GM18508 (cell line): ENCODE measurements around the gene METTL25.
"Not testable (repeated sequence)": the region's sequence is repeated elsewhere in the genome, so short reads cannot be mapped to it uniquely, and the experiment has no call there.

ENCODE experiments used
- ATAC-seq: cut with Tn5 transposase; IDR thresholded peaks from one replicate; pipeline ENCODE4 v1.9.1; 2021; ENCODE audit warnings: moderate number of reproducible peaks; ENCODE audit not compliant: insufficient read depth, unreplicated experiment

The METTL25 gene

DNA sequence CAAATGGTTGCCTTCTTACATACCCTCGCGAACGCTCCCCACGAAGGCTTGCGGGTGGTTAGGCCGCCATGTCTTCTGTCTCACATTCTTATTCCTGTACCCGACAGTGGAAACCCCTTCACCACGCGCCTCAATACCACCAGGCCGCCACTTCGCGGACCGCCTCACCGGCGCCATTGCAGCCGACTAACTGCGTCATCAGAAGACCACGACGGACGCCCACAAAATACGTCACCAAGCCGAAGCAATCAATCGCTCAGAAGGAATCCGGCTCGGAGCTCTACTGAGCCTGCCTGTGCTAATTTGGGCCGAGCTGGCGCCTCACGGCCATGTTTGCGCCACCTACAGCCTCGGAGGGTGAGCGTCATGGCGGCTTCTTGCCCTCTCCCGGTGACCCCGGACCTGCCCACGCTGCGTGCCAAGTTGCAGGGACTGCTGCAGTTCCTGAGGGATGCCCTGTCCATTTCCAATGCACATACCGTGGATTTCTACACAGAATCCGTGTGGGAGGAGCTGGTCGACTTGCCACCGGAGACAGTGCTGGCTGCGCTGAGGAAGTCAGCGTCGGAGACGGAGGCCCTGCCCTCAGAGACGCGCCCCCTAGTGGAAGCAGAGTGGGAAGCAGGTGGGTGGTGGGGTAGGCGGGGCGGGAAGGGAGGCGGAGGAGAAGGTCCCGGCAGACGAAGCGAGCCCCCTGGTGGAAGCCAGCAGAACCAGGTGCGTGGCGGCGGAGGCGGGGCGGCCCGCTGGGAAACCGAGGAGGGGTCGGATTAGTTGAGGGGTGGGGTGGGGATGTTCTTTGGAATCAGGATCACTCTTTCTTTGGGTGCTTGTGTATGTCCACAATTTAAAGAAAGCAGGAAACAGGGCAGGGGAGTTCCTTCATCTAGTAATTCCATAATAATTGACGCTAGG, at the start of gene METTL25, which contains the start of gene CCDC59:
Gene METTL25 (plus strand): TSS at position 330 of the 915 bp plus-strand sequence. CDS start 37 bp downstream, at position 367.
Gene CCDC59 (minus strand): TSS at position 188 of the 915 bp plus-strand sequence. CDS start 11 bp downstream, at position 177.
- peak; percentile 93 for ATAC-seq

- ATAC-seq: no peak
These were observed 43.9 kb upstream of the METTL25 start for GRCh38 chr12:82314406-82314892.

- no peak for ATAC-seq
These were observed 39.1 kb upstream of the METTL25 start for GRCh38 chr12:82319276-82319675.

DNA sequence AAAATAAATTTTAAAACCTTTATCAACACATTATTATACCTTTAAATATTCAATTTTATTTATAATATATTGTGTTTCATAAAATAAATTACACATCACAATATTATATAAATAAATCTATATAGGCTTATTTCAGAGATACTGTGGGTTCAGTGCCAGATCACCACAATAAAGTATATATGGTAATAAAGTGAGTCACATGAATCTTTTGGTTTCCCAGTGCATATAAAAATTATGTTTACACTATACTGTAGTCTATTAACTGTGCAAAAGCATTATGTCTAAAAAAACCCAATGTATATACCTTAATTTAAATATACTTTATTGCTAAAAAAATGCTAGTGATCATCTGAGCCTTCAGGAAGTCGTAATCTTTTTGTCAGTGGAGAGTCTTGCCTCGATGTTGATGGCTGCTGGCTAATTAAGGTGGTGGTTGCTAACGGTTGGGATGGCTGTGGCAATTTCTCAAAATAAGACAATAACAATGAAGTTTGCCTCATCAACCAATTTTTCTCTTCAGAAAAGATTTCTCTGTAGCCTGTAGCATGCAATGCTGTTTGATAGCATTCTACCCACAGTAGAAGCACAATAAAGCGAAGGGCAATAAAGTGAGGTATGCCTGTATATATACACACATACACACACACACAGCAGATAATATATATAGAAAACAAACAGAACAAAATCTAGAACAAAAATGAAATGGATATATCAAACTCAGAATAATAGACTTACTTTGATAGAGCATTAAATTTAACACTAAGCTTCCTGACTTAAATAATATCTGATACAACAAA, 32.6 kb upstream of the METTL25 start:
- ATAC-seq: no peak

DNA sequence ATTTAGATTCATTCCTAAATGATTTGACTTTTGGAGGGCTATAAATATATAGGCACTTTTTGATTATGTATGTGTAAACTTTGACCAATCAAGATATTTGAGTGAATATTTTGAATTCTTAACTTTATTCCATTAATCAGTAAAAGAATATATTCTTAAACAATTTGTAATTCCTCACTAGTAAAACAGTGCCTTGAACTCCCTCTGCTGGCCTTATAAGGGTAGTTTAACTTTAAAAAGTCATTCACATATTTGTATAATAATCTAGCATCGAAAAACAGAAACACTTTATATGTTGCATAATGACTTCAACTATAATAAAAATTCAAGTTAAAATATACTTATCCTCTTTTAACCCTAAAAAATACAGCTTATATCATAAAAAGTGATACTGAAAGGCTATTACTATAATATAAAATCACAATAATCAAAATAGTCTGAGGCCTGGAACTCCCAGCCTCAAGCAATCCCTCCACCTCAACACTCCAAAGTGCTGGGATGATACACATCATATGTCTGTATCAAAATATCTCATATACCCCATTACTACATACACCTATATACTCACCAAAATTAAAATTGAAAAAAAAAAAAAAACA, 31.3 kb upstream of the METTL25 start:
- no peak for ATAC-seq

DNA sequence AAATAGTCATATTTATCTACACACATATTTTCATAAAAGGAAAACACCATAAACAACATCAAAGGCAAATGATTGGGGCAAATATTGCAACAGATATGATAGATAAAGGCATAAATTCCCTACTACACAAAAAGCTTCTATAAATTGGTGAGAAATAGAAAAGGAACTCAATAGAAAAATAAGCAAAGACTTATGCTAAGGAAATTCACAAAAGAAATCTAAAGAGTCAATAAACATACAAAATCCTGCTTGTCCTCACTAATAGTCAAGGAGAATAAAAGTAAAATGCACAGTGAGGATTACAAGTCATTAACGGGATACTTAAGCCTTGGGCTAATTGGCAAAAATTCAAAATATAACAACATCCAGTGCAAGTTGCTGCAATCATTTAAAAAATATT, 30.5 kb upstream of the METTL25 start:
- ATAC-seq: no peak

DNA sequence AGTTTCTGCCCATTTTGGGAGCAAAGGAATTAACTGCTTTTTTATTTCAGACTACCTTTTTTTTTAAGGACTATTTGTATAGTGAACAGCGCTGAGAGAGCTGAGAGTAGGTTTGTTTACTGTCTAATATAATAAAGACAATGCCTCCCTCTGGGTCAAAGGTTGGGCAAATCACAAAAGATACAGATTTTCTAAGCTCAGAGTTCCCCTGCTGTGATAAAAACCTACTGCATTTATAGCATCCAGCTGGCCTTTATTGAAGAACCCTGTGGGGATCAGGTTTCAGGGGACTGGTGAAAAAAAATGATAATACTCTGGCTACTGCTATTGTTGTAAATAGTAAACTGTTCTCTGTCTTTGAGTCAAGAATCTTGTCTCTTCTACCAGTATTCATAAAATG, 28.8 kb upstream of the METTL25 start:
- no peak for ATAC-seq

GRCh38 chr12:82350161-82350560, 8.2 kb upstream of the METTL25 start:
- no peak for ATAC-seq

GRCh38 chr12:82351390-82351789, 6.9 kb upstream of the METTL25 start:
- no peak for ATAC-seq

DNA sequence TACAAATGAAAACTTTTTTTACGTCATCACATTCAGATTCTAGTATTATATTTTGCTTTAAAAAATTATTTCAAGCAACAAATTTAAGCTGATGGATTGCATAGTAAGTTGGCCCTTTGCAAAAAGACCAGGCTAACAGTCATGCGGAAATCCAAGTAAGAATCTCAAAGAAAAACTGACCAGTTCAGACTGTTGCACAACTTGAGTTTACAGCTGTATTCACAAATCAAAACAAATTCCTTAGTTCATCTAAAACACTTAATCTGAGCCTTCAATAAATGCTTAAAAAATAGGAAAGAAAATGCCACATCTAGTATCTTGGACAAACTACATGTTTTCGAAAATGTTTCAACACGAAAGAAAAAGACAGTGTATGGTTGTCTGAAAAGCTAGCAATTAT, 989 bp upstream of the METTL25 start:
- ATAC-seq: no peak

GRCh38 chr12:82357845-82358199, 507 bp upstream of the METTL25 start:
- no peak for ATAC-seq

DNA sequence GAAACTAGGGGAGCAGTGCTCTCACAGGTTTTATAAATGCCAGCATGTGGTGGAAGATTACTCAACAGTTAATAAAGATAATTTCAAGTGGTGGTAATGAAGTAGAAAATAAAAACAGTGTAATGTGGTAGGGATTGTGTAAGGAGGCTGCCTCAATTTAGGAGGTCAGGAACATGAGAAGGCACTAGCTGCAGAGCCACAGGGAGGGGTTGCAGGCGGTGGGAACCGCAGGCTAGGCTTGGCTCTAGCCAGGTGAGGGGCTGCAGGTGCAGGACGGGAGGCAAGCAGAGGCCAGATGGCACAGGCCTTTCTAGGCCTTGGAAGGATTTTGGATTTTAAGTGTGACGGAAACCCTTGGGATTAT, 768 bp downstream of the METTL25 start:
- ATAC-seq: no peak

- ATAC-seq: not testable (repeated sequence)
These were observed 2.5 kb downstream of the METTL25 start for GRCh38 chr12:82360834-82361233.

- no peak for ATAC-seq
These were observed 3.2 kb downstream of the METTL25 start for GRCh38 chr12:82361461-82361915.

- no peak for ATAC-seq
These were observed 5.7 kb downstream of the METTL25 start for GRCh38 chr12:82363990-82364389.

- peak; percentile 59 for ATAC-seq
These were observed 7.9 kb downstream of the METTL25 start for GRCh38 chr12:82366197-82366596.

GRCh38 chr12:82375201-82375600, 16.9 kb downstream of the METTL25 start:
- no peak for ATAC-seq

DNA sequence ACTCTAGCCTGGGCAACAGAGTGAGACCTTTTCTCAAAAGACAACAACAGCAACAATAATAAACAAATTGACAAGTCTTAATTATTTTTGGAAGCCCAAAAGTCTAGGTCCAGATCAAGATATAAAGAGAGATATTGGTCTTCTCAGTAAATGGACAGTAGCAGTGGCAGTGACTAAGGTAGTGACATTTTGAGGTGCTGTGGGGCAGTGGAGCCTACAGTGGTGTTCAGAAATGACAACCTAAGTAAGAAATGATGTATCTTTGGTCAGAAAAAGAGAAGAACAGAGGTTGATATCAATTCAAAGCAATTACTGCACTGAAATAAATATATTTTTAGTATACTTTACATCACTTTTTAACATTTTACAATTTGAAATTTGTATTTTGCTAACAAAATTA, 20.7 kb downstream of the METTL25 start:
- no peak for ATAC-seq

GRCh38 chr12:82383930-82384552, 25.7 kb downstream of the METTL25 start:
- ATAC-seq: no peak

DNA sequence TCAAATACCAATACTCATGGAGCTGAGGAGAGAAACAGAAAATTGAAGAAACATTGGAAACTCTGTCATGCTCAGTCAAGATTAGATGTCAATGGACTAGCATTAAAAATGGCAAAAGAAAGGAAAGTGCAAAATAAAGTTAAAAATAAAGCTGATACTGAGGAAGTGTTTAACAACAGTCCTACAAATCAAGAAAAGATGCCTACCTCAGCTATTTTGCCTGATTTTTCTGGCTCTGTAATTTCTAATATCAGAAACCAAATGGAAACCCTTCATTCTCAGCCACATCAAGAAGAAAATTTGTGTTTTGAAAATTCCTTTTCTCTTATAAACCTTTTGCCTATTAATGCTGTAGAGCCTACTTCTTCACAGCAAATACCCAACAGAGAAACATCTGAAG, 40.5 kb downstream of the METTL25 start:
- no peak for ATAC-seq
